ENCODE results near the gene LSAMP.
"Not testable (repeated sequence)": the region's sequence is repeated elsewhere in the genome, so short reads cannot be mapped to it uniquely, and the experiment has no call there.

The LSAMP gene

GRCh38 chr3:116226266-116226665 lies 219.0 kb downstream of the LSAMP start:
- Histone ChIP-seq H3K36me3 (ENCODE audit: insufficient read depth, low read depth, low read length) (no peaks in the 10 kb centered on the region), H3K27ac (ENCODE audit: low read length) (no peak overlapping the region), H3K4me1 (ENCODE audit: insufficient read depth, low read length) (no peaks in the 10 kb centered on the region), H3K27me3 (ENCODE audit: insufficient read depth, low read length) (no peaks in the 10 kb centered on the region), H3K9ac (ENCODE audit: low read depth, low read length) (no peak overlapping the region), H3K4me3 (ENCODE audit: low read length) (no peak overlapping the region), H3K9me3 (ENCODE audit: insufficient read depth, low read depth, low read length) (no peaks in the 10 kb centered on the region)

- no peaks in the 10 kb centered on the region for H3K9me3 ChIP-seq (ENCODE audit: insufficient read depth, low read depth, low read length)
- H3K27ac ChIP-seq (ENCODE audit: low read length): no peak overlapping the region
- H3K4me3 ChIP-seq (ENCODE audit: low read length): no peak overlapping the region
- H3K27me3 ChIP-seq (ENCODE audit: insufficient read depth, low read length): no peaks in the 10 kb centered on the region
- H3K9ac ChIP-seq (ENCODE audit: low read depth, low read length): no peak overlapping the region
- no peaks in the 10 kb centered on the region for H3K4me1 ChIP-seq (ENCODE audit: insufficient read depth, low read length)
- no peaks in the 10 kb centered on the region for H3K36me3 ChIP-seq (ENCODE audit: insufficient read depth, low read depth, low read length)
These were observed 228.5 kb downstream of the LSAMP start for GRCh38 chr3:116216761-116217160.

- H3K36me3 ChIP-seq (ENCODE audit: insufficient read depth, low read depth, low read length): no peaks in the 10 kb centered on the region
- no peaks in the 10 kb centered on the region for H3K9me3 ChIP-seq (ENCODE audit: insufficient read depth, low read depth, low read length)
- no peak overlapping the region for H3K9ac ChIP-seq (ENCODE audit: low read depth, low read length)
- H3K4me1 ChIP-seq (ENCODE audit: insufficient read depth, low read length): no peaks in the 10 kb centered on the region
- no peak overlapping the region for H3K27ac ChIP-seq (ENCODE audit: low read length)
- H3K27me3 ChIP-seq (ENCODE audit: insufficient read depth, low read length): no peaks in the 10 kb centered on the region
- no peak overlapping the region for H3K4me3 ChIP-seq (ENCODE audit: low read length)
These were observed 233.4 kb downstream of the LSAMP start for GRCh38 chr3:116211901-116212300.

- not testable (repeated sequence) for H3K27me3 ChIP-seq (ENCODE audit: insufficient read depth, low read length); H3K4me1 ChIP-seq (ENCODE audit: insufficient read depth, low read length); H3K9me3 ChIP-seq (ENCODE audit: insufficient read depth, low read depth, low read length); H3K36me3 ChIP-seq (ENCODE audit: insufficient read depth, low read depth, low read length); H3K27ac ChIP-seq (ENCODE audit: low read length); H3K4me3 ChIP-seq (ENCODE audit: low read length); H3K9ac ChIP-seq (ENCODE audit: low read depth, low read length)
These were observed 236.5 kb downstream of the LSAMP start for GRCh38 chr3:116208830-116209229.

GRCh38 chr3:116200956-116201690 lies 244.2 kb downstream of the LSAMP start:
- Histone ChIP-seq H3K27me3 (ENCODE audit: insufficient read depth, low read length) (no peaks in the 10 kb centered on the region), H3K9me3 (ENCODE audit: insufficient read depth, low read depth, low read length) (no peaks in the 10 kb centered on the region), H3K36me3 (ENCODE audit: insufficient read depth, low read depth, low read length) (no peaks in the 10 kb centered on the region), H3K9ac (ENCODE audit: low read depth, low read length) (no peak overlapping the region), H3K27ac (ENCODE audit: low read length) (no peak overlapping the region), H3K4me1 (ENCODE audit: insufficient read depth, low read length) (peaks cover 3% of the 10 kb centered on the region; the same call in 1 of the 2 replicates), H3K4me3 (ENCODE audit: low read length) (no peak overlapping the region)

- no peaks in the 10 kb centered on the region for H3K27me3 ChIP-seq (ENCODE audit: insufficient read depth, low read length)
- H3K36me3 ChIP-seq (ENCODE audit: insufficient read depth, low read depth, low read length): no peaks in the 10 kb centered on the region
- peaks cover 3% of the 10 kb centered on the region; the same call in 1 of the 2 replicates for H3K4me1 ChIP-seq (ENCODE audit: insufficient read depth, low read length)
- H3K27ac ChIP-seq (ENCODE audit: low read length): no peak overlapping the region
- H3K9ac ChIP-seq (ENCODE audit: low read depth, low read length): no peak overlapping the region
- no peak overlapping the region for H3K4me3 ChIP-seq (ENCODE audit: low read length)
- H3K9me3 ChIP-seq (ENCODE audit: insufficient read depth, low read depth, low read length): no peaks in the 10 kb centered on the region
These were observed 246.2 kb downstream of the LSAMP start for GRCh38 chr3:116199063-116199462.

GRCh38 chr3:116198087-116198486 lies 247.2 kb downstream of the LSAMP start:
- no peaks in the 10 kb centered on the region for H3K27me3 ChIP-seq (ENCODE audit: insufficient read depth, low read length)
- no peaks in the 10 kb centered on the region for H3K9me3 ChIP-seq (ENCODE audit: insufficient read depth, low read depth, low read length)
- no peak overlapping the region for H3K9ac ChIP-seq (ENCODE audit: low read depth, low read length)
- peaks cover 3% of the 10 kb centered on the region; the same call in 1 of the 2 replicates for H3K4me1 ChIP-seq (ENCODE audit: insufficient read depth, low read length)
- no peak overlapping the region for H3K4me3 ChIP-seq (ENCODE audit: low read length)
- no peak overlapping the region for H3K27ac ChIP-seq (ENCODE audit: low read length)
- H3K36me3 ChIP-seq (ENCODE audit: insufficient read depth, low read depth, low read length): no peaks in the 10 kb centered on the region

- Histone ChIP-seq H3K4me3 (ENCODE audit: low read length) (no peak overlapping the region), H3K36me3 (ENCODE audit: insufficient read depth, low read depth, low read length) (no peaks in the 10 kb centered on the region), H3K9me3 (ENCODE audit: insufficient read depth, low read depth, low read length) (no peaks in the 10 kb centered on the region), H3K9ac (ENCODE audit: low read depth, low read length) (no peak overlapping the region), H3K4me1 (ENCODE audit: insufficient read depth, low read length) (no peaks in the 10 kb centered on the region), H3K27me3 (ENCODE audit: insufficient read depth, low read length) (no peaks in the 10 kb centered on the region), H3K27ac (ENCODE audit: low read length) (no peak overlapping the region)
These were observed 252.8 kb downstream of the LSAMP start for GRCh38 chr3:116192464-116192863.

GRCh38 chr3:116191409-116191808 lies 253.9 kb downstream of the LSAMP start:
- Histone ChIP-seq H3K27me3 (ENCODE audit: insufficient read depth, low read length) (no peaks in the 10 kb centered on the region), H3K36me3 (ENCODE audit: insufficient read depth, low read depth, low read length) (no peaks in the 10 kb centered on the region), H3K9me3 (ENCODE audit: insufficient read depth, low read depth, low read length) (no peaks in the 10 kb centered on the region), H3K4me3 (ENCODE audit: low read length) (no peak overlapping the region), H3K9ac (ENCODE audit: low read depth, low read length) (no peak overlapping the region), H3K27ac (ENCODE audit: low read length) (no peak overlapping the region), H3K4me1 (ENCODE audit: insufficient read depth, low read length) (no peaks in the 10 kb centered on the region)

GRCh38 chr3:116190095-116190494 lies 255.2 kb downstream of the LSAMP start:
- H3K27me3 ChIP-seq (ENCODE audit: insufficient read depth, low read length): no peaks in the 10 kb centered on the region
- no peaks in the 10 kb centered on the region for H3K36me3 ChIP-seq (ENCODE audit: insufficient read depth, low read depth, low read length)
- H3K4me3 ChIP-seq (ENCODE audit: low read length): no peak overlapping the region
- no peaks in the 10 kb centered on the region for H3K9me3 ChIP-seq (ENCODE audit: insufficient read depth, low read depth, low read length)
- H3K27ac ChIP-seq (ENCODE audit: low read length): no peak overlapping the region
- H3K4me1 ChIP-seq (ENCODE audit: insufficient read depth, low read length): no peaks in the 10 kb centered on the region
- H3K9ac ChIP-seq (ENCODE audit: low read depth, low read length): no peak overlapping the region

GRCh38 chr3:116188231-116188785 lies 257.0 kb downstream of the LSAMP start:
- H3K4me3 ChIP-seq (ENCODE audit: low read length): no peak overlapping the region
- no peaks in the 10 kb centered on the region for H3K9me3 ChIP-seq (ENCODE audit: insufficient read depth, low read depth, low read length)
- H3K9ac ChIP-seq (ENCODE audit: low read depth, low read length): no peak overlapping the region
- H3K27ac ChIP-seq (ENCODE audit: low read length): no peak overlapping the region
- H3K27me3 ChIP-seq (ENCODE audit: insufficient read depth, low read length): no peaks in the 10 kb centered on the region
- H3K36me3 ChIP-seq (ENCODE audit: insufficient read depth, low read depth, low read length): no peaks in the 10 kb centered on the region
- no peaks in the 10 kb centered on the region for H3K4me1 ChIP-seq (ENCODE audit: insufficient read depth, low read length)

GRCh38 chr3:116186049-116186448 lies 259.2 kb downstream of the LSAMP start:
- H3K4me3 ChIP-seq (ENCODE audit: low read length): no peak overlapping the region
- H3K27me3 ChIP-seq (ENCODE audit: insufficient read depth, low read length): no peaks in the 10 kb centered on the region
- H3K4me1 ChIP-seq (ENCODE audit: insufficient read depth, low read length): no peaks in the 10 kb centered on the region
- no peaks in the 10 kb centered on the region for H3K36me3 ChIP-seq (ENCODE audit: insufficient read depth, low read depth, low read length)
- H3K27ac ChIP-seq (ENCODE audit: low read length): no peak overlapping the region
- no peaks in the 10 kb centered on the region for H3K9me3 ChIP-seq (ENCODE audit: insufficient read depth, low read depth, low read length)
- no peak overlapping the region for H3K9ac ChIP-seq (ENCODE audit: low read depth, low read length)

All from iPS-20b (cell line).